GM19455 (cell line): Measurements from ENCODE around the gene LRTM2.

ENCODE experiments used
- ATAC-seq: cut with Tn5 transposase; IDR thresholded peaks from one replicate; pipeline ENCODE4 v1.9.1; 2021; ENCODE audit not compliant: unreplicated experiment

LRTM2 gene

DNA sequence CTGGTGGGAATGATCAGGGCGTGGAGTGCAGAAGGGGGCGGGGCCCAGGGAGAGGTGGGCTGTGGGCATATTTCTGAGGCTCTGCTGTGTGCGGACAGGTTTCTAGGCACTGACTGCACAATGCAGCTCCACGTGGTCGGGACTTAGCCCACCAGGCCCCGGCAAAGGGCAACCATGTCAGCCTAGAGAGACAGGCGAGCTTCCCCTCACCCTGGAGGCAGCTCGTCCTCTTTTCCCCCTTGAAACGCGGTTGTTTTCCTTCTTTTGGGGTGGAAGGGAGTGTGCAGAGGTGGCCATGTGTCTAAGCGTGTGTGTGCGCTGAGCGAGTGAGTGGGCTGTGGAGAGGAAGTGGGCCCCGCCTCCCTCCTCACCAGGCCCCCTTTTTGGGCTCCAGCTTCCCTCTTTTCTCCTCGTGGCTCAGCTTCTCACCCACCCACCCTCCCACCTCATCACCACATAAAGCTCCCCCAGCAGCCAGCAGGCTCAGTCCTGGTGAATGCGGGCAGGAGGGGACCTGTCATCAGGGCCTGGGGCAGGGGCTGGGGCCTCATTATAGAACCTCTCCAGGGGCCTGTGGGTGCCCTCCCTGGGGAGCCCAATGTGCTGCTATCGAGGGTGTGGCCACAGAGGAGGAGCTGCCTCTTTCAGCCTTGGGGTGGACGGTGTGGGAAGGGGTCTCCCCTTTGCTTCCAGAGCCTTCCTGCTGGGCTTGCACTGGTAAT lies 22.0 kb downstream of the LRTM2 start:
- no peak for ATAC-seq

- no peak for ATAC-seq
Observed at GRCh38 chr12:1842905-1843640, 22.7 kb downstream of the LRTM2 start.

DNA sequence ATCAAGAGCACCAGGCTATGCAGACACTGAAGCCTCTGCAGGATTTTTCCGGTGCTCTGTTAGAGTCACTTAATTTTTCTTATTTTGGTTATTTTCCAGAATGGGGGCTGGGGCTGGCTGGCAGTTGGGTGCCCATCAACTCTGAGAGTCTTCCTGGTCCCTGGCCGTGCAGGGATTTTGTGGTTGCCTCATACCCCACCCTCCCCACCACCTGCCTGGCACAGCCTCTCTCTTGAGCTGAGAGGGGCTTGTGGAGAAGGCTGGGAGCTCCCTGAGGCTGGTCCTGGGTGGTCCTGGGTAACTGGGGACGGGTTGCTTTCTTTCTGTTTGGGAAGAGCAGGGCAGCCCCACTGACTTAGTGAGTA lies 23.3 kb downstream of the LRTM2 start:
- ATAC-seq: no peak

GRCh38 chr12:1844223-1844622 lies 23.9 kb downstream of the LRTM2 start:
- no peak for ATAC-seq

- ATAC-seq: no peak
Observed at GRCh38 chr12:1844661-1845409, 24.5 kb downstream of the LRTM2 start.

- ATAC-seq: no peak
Observed at GRCh38 chr12:1845427-1845826, 25.1 kb downstream of the LRTM2 start.

DNA sequence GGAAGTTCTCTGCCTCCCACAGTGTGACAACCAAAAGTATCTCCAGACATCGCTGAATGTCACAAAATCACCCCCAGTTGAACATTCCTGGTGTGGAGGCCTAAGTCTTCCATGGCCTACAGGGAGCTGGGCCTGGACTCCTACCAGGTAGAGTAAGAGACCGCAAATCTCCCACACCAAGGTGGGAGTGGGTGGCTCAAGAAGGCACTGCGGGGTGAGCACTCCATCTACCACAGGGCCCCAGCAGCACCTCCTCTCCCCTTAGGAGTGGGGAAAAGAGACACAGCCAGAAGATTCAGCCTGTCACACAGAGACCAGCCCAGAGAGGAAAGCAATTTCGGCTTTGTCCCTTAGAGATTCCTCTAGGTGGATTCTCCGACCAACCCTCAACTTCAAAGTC lies 25.5 kb downstream of the LRTM2 start:
- no peak for ATAC-seq

- no peak for ATAC-seq
Observed at GRCh38 chr12:1846421-1847405, 26.3 kb downstream of the LRTM2 start.

DNA sequence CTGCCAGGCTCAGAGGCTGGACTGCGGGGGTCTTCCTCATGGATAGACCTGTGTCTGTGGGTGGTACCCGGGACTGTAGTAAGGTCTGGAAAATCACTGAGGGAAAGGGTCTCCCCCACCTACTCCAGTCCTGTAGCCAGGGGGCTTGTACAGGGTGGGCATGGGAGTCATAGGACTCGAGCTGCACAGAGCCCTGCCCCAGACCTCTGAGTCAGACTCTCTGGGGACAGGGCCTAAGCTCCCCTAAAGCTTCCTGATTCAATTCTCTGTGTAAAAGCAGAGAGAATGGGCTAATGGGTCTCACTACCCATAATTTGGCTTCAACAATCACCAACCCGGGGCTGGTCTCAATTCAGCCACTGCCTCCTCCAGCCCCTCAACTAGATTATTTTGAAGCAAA lies 27.0 kb downstream of the LRTM2 start:
- ATAC-seq: no peak

DNA sequence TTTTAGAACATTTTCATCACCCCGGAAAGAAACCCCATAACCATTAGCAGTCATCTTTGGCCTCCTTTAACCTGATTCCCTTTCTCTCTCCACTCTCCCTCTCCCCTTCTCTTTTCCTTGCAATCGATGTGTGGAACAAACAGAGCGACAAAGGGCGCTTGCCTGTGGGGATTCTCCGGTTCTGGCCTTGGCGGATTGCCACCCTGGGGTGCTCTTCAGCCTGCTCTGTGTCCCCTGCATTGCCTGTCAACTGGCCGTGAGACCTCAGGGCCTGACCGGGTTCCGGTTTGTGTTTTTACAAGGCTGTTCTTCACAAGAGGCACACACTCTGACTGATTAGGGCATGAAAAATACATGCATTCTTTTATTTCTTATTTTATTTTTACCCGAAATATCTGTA lies 27.8 kb downstream of the LRTM2 start:
- ATAC-seq: no peak

DNA sequence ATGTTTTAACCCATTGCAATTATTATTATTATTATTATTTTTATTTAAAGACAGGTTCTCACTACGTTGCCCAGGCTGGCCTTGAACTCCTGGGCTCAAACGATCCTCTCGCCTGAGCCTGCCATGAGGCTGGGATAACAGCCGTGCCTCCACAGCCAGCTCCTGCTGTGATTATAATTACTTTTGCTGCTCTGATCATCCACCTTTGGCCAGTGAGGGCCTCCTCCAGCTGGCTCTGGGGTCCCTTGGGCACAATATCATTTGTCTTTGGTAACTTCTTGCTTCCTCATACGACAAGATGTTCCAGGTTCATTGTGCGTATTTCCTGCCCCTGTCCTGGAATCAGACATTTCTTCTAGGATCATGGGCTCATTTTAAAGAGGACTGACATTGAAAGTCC lies 28.4 kb downstream of the LRTM2 start:
- ATAC-seq: no peak

DNA sequence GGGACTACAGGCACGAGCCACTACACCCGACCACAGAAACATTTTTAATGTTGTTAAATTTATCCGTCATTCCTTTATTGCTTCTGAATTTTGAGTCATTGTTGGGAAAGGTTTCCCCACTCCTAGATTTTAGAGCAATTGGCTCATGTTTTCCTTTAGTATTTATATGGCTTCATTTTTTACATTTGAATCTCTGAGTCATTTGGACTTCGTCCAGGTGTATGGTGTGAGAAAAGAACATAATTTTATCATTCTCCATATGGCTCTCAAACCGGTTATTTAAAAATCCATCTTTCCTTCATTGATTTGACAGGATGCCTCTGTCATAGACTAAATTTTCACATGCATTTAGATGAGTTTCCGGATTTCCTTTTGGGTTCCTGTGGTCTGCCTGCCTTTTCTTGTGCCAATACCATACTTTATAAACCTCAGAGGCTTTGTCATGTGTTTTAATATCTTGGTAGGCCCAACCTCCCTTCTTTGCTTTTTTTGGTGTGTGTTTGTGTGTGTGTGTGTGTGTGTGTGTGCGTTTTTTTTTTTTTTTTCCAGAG lies 30.9 kb downstream of the LRTM2 start:
- no peak for ATAC-seq

DNA sequence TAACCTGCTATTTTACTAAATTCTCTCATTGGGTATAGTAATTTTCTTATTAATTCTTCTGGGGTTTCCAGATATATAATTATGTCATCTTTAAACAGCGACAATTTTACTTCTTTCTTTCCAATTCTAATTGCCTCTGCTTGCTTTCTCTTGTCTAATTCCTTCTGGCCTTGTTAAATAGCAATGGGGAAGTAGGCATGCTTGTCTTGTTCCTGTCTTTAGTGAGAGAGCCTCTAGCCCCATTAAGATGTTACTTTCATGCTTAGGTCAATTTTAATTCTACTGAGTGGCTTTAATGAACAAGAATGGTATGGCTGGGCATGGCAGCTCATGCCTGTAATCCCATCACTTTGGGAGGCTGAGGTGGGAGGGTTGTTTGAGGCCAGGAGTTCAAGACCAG lies 31.7 kb downstream of the LRTM2 start:
- no peak for ATAC-seq

GRCh38 chr12:1853716-1854115 lies 33.4 kb downstream of the LRTM2 start:
- no peak for ATAC-seq

GRCh38 chr12:1855241-1855640 lies 34.9 kb downstream of the LRTM2 start:
- no peak for ATAC-seq

- ATAC-seq: no peak
Observed at GRCh38 chr12:1857086-1857485, 36.7 kb downstream of the LRTM2 start.

DNA sequence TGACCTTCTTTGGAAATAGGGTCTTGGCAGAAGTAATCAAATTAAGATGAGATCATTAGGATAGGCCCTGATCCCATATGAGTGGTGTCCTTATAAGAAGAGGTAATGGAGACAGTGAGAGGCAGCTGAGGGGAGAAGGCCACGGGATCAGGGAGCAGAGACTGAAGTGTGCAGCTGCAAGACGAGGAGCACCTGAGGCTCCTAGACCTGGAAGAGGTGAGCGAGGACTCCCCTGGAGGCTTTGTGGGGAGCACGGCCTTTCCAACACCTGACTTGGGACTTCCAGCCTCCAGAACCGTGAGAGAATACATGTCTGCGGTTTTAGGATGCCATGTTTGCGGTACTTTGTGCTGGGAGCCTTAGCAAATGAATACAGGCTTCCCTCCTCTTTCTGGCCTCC lies 37.5 kb downstream of the LRTM2 start:
- no peak for ATAC-seq

DNA sequence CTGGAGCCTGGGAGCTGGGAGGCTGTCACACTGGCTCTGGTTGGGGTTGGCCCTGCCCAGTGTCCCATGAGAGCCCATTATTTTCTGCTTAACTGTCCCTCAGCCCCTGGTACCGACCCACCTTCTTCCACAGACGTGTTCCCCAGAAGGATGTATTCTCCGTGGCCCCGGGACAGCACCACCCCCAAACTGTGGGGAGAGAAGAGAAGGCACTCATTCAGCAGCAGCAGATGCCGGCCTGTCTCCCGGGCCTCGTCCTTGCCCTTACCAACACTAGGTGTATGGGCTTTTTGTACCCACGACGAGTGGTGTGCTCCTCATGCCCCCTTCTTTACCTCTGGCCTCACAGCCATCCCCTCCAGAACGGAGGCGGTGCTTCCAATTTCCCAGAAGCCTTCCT lies 38.1 kb downstream of the LRTM2 start:
- no peak for ATAC-seq

DNA sequence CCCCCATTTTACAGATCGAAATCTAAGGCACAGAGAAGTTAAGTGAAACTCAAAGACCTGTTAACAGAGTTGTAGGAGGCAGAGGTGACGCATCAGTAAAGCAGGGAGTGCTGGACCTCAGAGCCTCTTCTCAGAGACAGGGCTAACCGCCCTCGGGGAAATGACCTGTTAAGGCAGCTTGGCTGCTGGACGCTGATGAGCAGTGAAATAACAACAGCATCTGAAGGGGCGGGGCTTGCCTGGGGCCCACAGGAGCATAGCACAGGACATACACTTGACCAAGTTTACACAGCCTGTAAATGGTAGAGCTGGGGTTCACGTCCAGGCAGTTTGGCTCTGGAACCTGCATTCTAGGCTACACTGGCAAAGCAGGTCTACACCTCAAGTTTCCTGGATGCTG lies 39.3 kb downstream of the LRTM2 start:
- no peak for ATAC-seq

GRCh38 chr12:1862973-1863372 lies 42.6 kb downstream of the LRTM2 start:
- ATAC-seq: no peak

- ATAC-seq: no peak
Observed at GRCh38 chr12:1863823-1864222, 43.5 kb downstream of the LRTM2 start.
